ENCODE measurements around the gene HIVEP1.

DNA sequence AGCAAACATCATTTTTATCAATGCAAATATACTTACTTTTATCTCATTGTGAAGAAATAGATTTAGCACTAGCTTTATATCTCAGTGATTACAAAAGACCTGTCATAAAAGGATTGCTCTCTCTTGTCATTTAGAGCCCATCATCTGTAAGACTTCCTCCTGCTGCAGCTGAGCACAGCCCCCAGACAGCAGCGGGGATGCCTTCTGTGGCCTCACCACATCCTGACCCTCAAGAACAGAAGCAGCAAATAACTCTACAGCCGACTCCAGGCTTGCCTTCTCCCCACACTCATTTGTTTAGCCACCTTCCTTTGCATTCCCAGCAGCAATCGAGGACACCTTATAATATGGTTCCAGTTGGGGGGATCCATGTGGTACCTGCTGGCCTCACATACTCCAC, 151.0 kb downstream of the HIVEP1 start:
- TF ChIP-seq, protein P1, sequence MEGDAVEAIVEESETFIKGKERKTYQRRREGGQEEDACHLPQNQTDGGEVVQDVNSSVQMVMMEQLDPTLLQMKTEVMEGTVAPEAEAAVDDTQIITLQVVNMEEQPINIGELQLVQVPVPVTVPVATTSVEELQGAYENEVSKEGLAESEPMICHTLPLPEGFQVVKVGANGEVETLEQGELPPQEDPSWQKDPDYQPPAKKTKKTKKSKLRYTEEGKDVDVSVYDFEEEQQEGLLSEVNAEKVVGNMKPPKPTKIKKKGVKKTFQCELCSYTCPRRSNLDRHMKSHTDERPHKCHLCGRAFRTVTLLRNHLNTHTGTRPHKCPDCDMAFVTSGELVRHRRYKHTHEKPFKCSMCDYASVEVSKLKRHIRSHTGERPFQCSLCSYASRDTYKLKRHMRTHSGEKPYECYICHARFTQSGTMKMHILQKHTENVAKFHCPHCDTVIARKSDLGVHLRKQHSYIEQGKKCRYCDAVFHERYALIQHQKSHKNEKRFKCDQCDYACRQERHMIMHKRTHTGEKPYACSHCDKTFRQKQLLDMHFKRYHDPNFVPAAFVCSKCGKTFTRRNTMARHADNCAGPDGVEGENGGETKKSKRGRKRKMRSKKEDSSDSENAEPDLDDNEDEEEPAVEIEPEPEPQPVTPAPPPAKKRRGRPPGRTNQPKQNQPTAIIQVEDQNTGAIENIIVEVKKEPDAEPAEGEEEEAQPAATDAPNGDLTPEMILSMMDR (IDR thresholded peaks at IDR 0.05; ENCODE audit: insufficient read depth, low read depth, low read length): no peak
- no peak for TF ChIP-seq EZH2 (IDR thresholded peaks at IDR 0.05; ENCODE audit: insufficient read depth, low read length)
